Esophagus squamous epithelium (tissue), 5 donors: ENCODE results near the gene KCNJ10. TPM values are rescaled to one million over a fixed set of nuclear protein-coding genes. Genes with fewer than 3 reads are reported as not detected.

Experiments used
- DNase-seq: peaks from one replicate; lab custom pipeline; 2025; lab: John Stamatoyannopoulos, UW
- H3K27ac ChIP-seq, 4 donors: fragments of 200-600 bp; sonication (generic); one replicate each; pipeline ENCODE4 v1.5.1; 2016 to 2019; ENCODE audit warnings: mild to moderate bottlenecking in 1 of 4
- H3K27me3 ChIP-seq, 4 donors: fragments of 200-600 bp; sonication (generic); 1 replicate in 3 of 4; 2 replicates in 1 of 4; pipeline versions ENCODE4 v1.5.1 to v1.6.0; 2017 to 2021; ENCODE audit warnings: antibody characterized with exemption in 1 of 4
- H3K36me3 ChIP-seq, 3 donors: fragments of 200-600 bp; sonication (generic); one replicate each; pipeline ENCODE4 v1.5.1; 2016 to 2019
- H3K4me1 ChIP-seq, 3 donors: fragments of 200-600 bp; sonication (generic); one replicate each; pipeline ENCODE4 v1.5.1; 2017 to 2019
- H3K4me3 ChIP-seq, 4 donors: fragments of 200-600 bp; sonication (generic); 1 replicate in 3 of 4; 2 replicates in 1 of 4; pipeline ENCODE4 v1.5.1; 2016 to 2019; ENCODE audit warnings: mild to moderate bottlenecking in 2 of 4, moderate library complexity in 1 of 4
- H3K9me3 ChIP-seq, 3 donors: fragments of 200-600 bp; sonication (generic); one replicate each; pipeline ENCODE4 v1.5.1; 2016 to 2019
- CTCF ChIP-seq, 6 experiments: fragments of 450-650 bp in 4 of 6; fragments of 200-600 bp in 2 of 6; sonication (generic) in 2 of 6; IDR thresholded peaks; one replicate each; pipeline ENCODE4 v1.5.1; 2016 to 2019; ENCODE audit warnings: antibody characterized with exemption in 6 of 6, mild to moderate bottlenecking in 4 of 6, moderate library complexity in 4 of 6
- POLR2A ChIP-seq, 4 donors: fragments of 450-650 bp; IDR thresholded peaks; one replicate each; pipeline ENCODE4 v1.6.1; 2017; ENCODE audit warnings: antibody characterized with exemption in 4 of 4, mild to moderate bottlenecking in 4 of 4, moderate library complexity in 3 of 4
- WGBS, 2 donors: methylation state at CpG; one replicate each; pipeline ENCODE4 v1.1.5; 2018; 5-methylcytosine and 5-hydroxymethylcytosine counted together
- intact Hi-C: fragments of 100-400 bp; cut with DNase I; formaldehyde crosslinking; loops from one replicate; pipeline ENCODE4 v1.15.0; 2022
- total RNA-seq, 4 donors: library from RNA; depleted of rRNA; stranded (reverse); fragments of >200 nt; gene quantifications; one replicate each; pipeline ENCODE4 v1.1.0, GENCODE V29; 2016
- donor health status: DM: yes; HTN: yes; CAD: no.

Gene KCNJ10
- total RNA-seq, 4 donors from 2014 or later = 0.59 TPM; not detected in 3

- 7 to 9% methylated on average over 18 to 23 of the region's 23 CpGs for WGBS, 2 donors
- DNase-seq = no peak
- H3K27me3 ChIP-seq = no peaks in the 10 kb centered on the region
- peak overlapping the region; percentile 71 to 84 (median 80) for H3K27ac ChIP-seq
- H3K4me3 ChIP-seq = peak overlapping the region; percentile 55 to 92 (median 76)
- no peak for TF ChIP-seq POLR2A (IDR thresholded peaks at IDR 0.05)
- no peak for TF ChIP-seq CTCF (IDR thresholded peaks at IDR 0.05)
- no peaks in the 10 kb centered on the region for H3K9me3 ChIP-seq
- H3K4me1 ChIP-seq = peaks cover 5 to 39% (median 19%) of the 10 kb centered on the region in 3 donors
- no peaks in the 10 kb centered on the region for H3K36me3 ChIP-seq
- intact Hi-C loops = no loop called here
Observed at GRCh38 chr1:160030657-160031364, 39.1 kb downstream of the KCNJ10 start.

GRCh38 chr1:160028426-160028825, 41.5 kb downstream of the KCNJ10 start:
- Histone ChIP-seq H3K27me3 (no peaks in the 10 kb centered on the region), H3K27ac (no peak overlapping the region), H3K9me3 (no peaks in the 10 kb centered on the region), H3K4me3 (no peak overlapping the region), H3K4me1 (peaks cover 5 to 39% (median 22%) of the 10 kb centered on the region in 3 donors), H3K36me3 (no peaks in the 10 kb centered on the region)
- intact Hi-C loops = no loop called here
- TF ChIP-seq POLR2A (IDR thresholded peaks at IDR 0.05) (no peak), CTCF (IDR thresholded peaks at IDR 0.05) (no peak)
- no peak for DNase-seq

- no peak for TF ChIP-seq POLR2A (IDR thresholded peaks at IDR 0.05)
- DNase-seq = no peak
- Histone ChIP-seq H3K4me3 (no peak overlapping the region), H3K27me3 (no peaks in the 10 kb centered on the region), H3K36me3 (no peaks in the 10 kb centered on the region), H3K27ac (no peak overlapping the region), H3K4me1 (peaks cover 0 to 34% (median 8%) of the 10 kb centered on the region in 3 donors), H3K9me3 (no peaks in the 10 kb centered on the region)
- WGBS, 2 donors = 91 to 94% methylated on average over 1 of the region's 1 CpG
- intact Hi-C loops = no loop called here
Observed at GRCh38 chr1:160025314-160025713, 44.6 kb downstream of the KCNJ10 start.

GRCh38 chr1:160024195-160024905, 45.6 kb downstream of the KCNJ10 start:
- no peak overlapping the region for H3K4me3 ChIP-seq
- intact Hi-C loops = no loop called here
- 55 to 66% methylated on average over 2 of the region's 2 CpGs for WGBS, 2 donors

More at GRCh38 chr1:160024195-160024905, 45.6 kb downstream of the KCNJ10 start:
- Histone ChIP-seq H3K9me3 (no peaks in the 10 kb centered on the region), H3K4me1 (peaks cover 0 to 35% (median 3%) of the 10 kb centered on the region in 3 donors), H3K36me3 (no peaks in the 10 kb centered on the region), H3K27me3 (no peaks in the 10 kb centered on the region), H3K27ac (no peak overlapping the region)
- no peak for TF ChIP-seq POLR2A (IDR thresholded peaks at IDR 0.05)
- no peak for TF ChIP-seq CTCF (IDR thresholded peaks at IDR 0.05)
- DNase-seq = no peak
